PC-9 (cell line): ENCODE data around the gene TAPBP.

Source experiments
- EZH2 ChIP-seq: fragments of 200-600 bp; sonication (generic); IDR thresholded peaks from 2 replicates; pipeline ENCODE4 v1.8.0; 2017; ENCODE audit warnings: antibody characterized with exemption, low read depth
- TF ChIP-seq, protein P1 (sequence below): fragments of 200-600 bp; sonication (generic); conservative IDR thresholded peaks from 2 replicates; pipeline ENCODE4 v1.6.1; 2017; ENCODE audit warnings: mixed run types, antibody characterized with exemption, mild to moderate bottlenecking, moderate library complexity

DNA sequence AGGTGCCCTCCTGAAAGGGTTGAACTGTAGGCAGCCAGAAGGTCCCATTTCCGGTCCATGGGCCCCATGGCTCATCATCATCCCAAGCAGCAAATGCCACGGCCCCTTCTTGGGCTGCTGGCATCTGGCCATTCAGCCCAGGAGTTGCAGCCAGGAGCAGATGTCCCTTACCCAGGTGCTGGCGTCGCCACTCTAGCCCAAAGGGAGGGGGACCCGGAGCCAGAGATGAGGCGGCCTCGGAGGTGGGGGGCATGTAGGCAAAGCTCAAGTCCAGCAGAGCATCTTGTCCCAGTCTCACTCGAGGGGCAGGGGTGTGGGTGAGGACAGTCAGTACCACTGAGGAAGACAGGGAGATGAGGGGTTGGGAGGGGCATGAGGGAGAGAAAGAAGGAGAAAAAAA, 8.8 kb downstream of the TAPBP start:
- TF ChIP-seq, protein P1, sequence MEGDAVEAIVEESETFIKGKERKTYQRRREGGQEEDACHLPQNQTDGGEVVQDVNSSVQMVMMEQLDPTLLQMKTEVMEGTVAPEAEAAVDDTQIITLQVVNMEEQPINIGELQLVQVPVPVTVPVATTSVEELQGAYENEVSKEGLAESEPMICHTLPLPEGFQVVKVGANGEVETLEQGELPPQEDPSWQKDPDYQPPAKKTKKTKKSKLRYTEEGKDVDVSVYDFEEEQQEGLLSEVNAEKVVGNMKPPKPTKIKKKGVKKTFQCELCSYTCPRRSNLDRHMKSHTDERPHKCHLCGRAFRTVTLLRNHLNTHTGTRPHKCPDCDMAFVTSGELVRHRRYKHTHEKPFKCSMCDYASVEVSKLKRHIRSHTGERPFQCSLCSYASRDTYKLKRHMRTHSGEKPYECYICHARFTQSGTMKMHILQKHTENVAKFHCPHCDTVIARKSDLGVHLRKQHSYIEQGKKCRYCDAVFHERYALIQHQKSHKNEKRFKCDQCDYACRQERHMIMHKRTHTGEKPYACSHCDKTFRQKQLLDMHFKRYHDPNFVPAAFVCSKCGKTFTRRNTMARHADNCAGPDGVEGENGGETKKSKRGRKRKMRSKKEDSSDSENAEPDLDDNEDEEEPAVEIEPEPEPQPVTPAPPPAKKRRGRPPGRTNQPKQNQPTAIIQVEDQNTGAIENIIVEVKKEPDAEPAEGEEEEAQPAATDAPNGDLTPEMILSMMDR = no peak
- no peak for TF ChIP-seq EZH2
